IMR-90 (cell line): ENCODE data around the gene POMT1. TPM values are rescaled to one million over a fixed set of nuclear protein-coding genes. Genes with fewer than 3 reads are reported as not detected.

ENCODE experiments used
- ATAC-seq: fragments of 200-7000 bp; cut with Tn5 transposase; 2 replicates; pipeline ENCODE4 v1.9.1; 2020; ENCODE audit warnings: low read depth, mild to moderate bottlenecking, moderate library complexity
- BruUV-seq: library from RNA; stranded (reverse); fragments of 400-500 nt; replicated peaks from 2 replicates; lab custom pipeline; 2021; lab: Mats Ljungman, UMichigan
- CTCF ChIA-PET: fragments of 300-600 bp; formaldehyde crosslinking; extraction: SDS; loops from one replicate; lab custom pipeline; 2021; ENCODE audit warnings: antibody characterized with exemption; lab: Yijun Ruan, JAX
- POLR2A ChIA-PET: fragments of 300-600 bp; sonication (Branson Sonifier 250); formaldehyde crosslinking; loops from one replicate; lab custom pipeline; 2022; ENCODE audit warnings: antibody characterized with exemption; ENCODE audit not compliant: unreplicated experiment; lab: Charles Lee
- DNase-seq: peaks from one replicate; pipeline ENCODE4 v3.0.0; 2013
- H2AFZ ChIP-seq: replicated peaks from 2 replicates; pipeline ENCODE3; 2013; ENCODE audit warnings: low read length, mild to moderate bottlenecking; ENCODE audit not compliant: poor library complexity
- H2AK5ac ChIP-seq: 2 replicates; pipeline ENCODE4 v1.6.1; 2013; ENCODE audit warnings: low read depth, low read length, inconsistent platforms
- H2AK9ac ChIP-seq: replicated peaks from 2 replicates; pipeline ENCODE3; 2013; ENCODE audit warnings: mild to moderate bottlenecking, low read depth, low read length, moderate library complexity; ENCODE audit not compliant: poor library complexity
- H2BK120ac ChIP-seq: 2 replicates; pipeline ENCODE4 v1.6.1; 2013; ENCODE audit warnings: low read depth, low read length, inconsistent platforms
- H2BK15ac ChIP-seq: 3 replicates; pipeline ENCODE4 v1.6.1; 2013; ENCODE audit warnings: low read depth, low read length, inconsistent platforms
- H2BK20ac ChIP-seq: 2 replicates; pipeline ENCODE4 v1.6.1; 2013; ENCODE audit warnings: low read depth, mild to moderate bottlenecking, inconsistent platforms, low read length, moderate library complexity
- H2BK5ac ChIP-seq: 2 replicates; pipeline ENCODE4 v1.6.1; 2013; ENCODE audit warnings: mild to moderate bottlenecking, low read depth, low read length, inconsistent platforms; ENCODE audit not compliant: poor library complexity, severe bottlenecking
- H3K14ac ChIP-seq: replicated peaks from 2 replicates; pipeline ENCODE4 v1.6.1; 2013; ENCODE audit warnings: low read depth, low read length, inconsistent platforms
- H3K18ac ChIP-seq: 2 replicates; pipeline ENCODE4 v1.6.1; 2013; ENCODE audit warnings: low read depth, low read length, control low read depth
- H3K23ac ChIP-seq: 2 replicates; pipeline ENCODE4 v1.6.1; 2013; ENCODE audit warnings: low read depth, low read length, inconsistent platforms
- H3K27ac ChIP-seq: 2 replicates; pipeline ENCODE4 v1.5.1; 2013; ENCODE audit warnings: mild to moderate bottlenecking, control low read depth, low read length; ENCODE audit not compliant: insufficient read depth
- H3K27me3 ChIP-seq: 2 replicates; pipeline ENCODE4 v1.6.1; 2013; ENCODE audit warnings: low read length; ENCODE audit not compliant: control insufficient read depth, insufficient read depth
- H3K36me3 ChIP-seq: 2 replicates; pipeline ENCODE4 v1.6.1; 2013; ENCODE audit warnings: low read length, mixed read lengths; ENCODE audit not compliant: control insufficient read depth, insufficient read depth
- H3K4ac ChIP-seq: 2 replicates; pipeline ENCODE4 v1.6.1; 2013; ENCODE audit warnings: low read depth, low read length, inconsistent platforms
- H3K4me1 ChIP-seq: 2 replicates; pipeline ENCODE4 v1.6.1; 2013; ENCODE audit warnings: low read length, mixed read lengths; ENCODE audit not compliant: control insufficient read depth, insufficient read depth
- H3K4me2 ChIP-seq: 2 replicates; pipeline ENCODE4 v1.6.1; 2013; ENCODE audit warnings: low read depth, mild to moderate bottlenecking, control low read depth, low read length, moderate library complexity
- H3K4me3 ChIP-seq: 2 replicates; pipeline ENCODE4 v1.5.1; 2013; ENCODE audit warnings: low read depth, mild to moderate bottlenecking, control low read depth, low read length, moderate library complexity; ENCODE audit not compliant: insufficient read depth
- H3K56ac ChIP-seq: 2 replicates; pipeline ENCODE4 v1.6.1; 2013; ENCODE audit warnings: low read length, inconsistent platforms; ENCODE audit not compliant: insufficient read depth; ENCODE audit errors: extremely low read depth
- H3K79me1 ChIP-seq, 2 experiments: 2 replicates each; pipeline ENCODE4 v1.6.1; 2013; ENCODE audit warnings: low read length in 2 of 2, inconsistent platforms in 1 of 2, low read depth in 1 of 2
- H3K9ac ChIP-seq: 2 replicates; pipeline ENCODE4 v1.6.1; 2013; ENCODE audit warnings: low read depth, low read length, control low read depth
- H3K9me1 ChIP-seq: 2 replicates; pipeline ENCODE4 v1.6.1; 2013; ENCODE audit warnings: low read length, inconsistent platforms; ENCODE audit not compliant: insufficient read depth
- H3K9me3 ChIP-seq: 2 replicates; pipeline ENCODE4 v1.6.1; 2013; ENCODE audit warnings: low read length; ENCODE audit not compliant: control insufficient read depth, insufficient read depth
- H4K20me1 ChIP-seq: 2 replicates; pipeline ENCODE4 v1.6.1; 2013; ENCODE audit warnings: low read length, inconsistent platforms; ENCODE audit not compliant: insufficient read depth
- H4K5ac ChIP-seq: 2 replicates; pipeline ENCODE4 v1.6.1; 2013; ENCODE audit warnings: mild to moderate bottlenecking, low read depth, low read length, control low read depth
- H4K8ac ChIP-seq, 2 experiments: 2 replicates each; pipeline ENCODE4 v1.6.1; 2013; ENCODE audit warnings: low read depth in 2 of 2, low read length in 2 of 2, control low read depth in 1 of 2, inconsistent platforms in 1 of 2
- H4K91ac ChIP-seq: 2 replicates; pipeline ENCODE4 v1.6.1; 2013; ENCODE audit warnings: low read depth, low read length, inconsistent platforms; ENCODE audit not compliant: insufficient read depth
- BHLHE40 ChIP-seq: fragments of 150-350 bp; IDR thresholded peaks from 2 replicates; pipeline ENCODE4 v1.6.1; 2016; ENCODE audit warnings: mild to moderate bottlenecking, low read depth, low read length
- CEBPB ChIP-seq: IDR thresholded peaks from 2 replicates; pipeline ENCODE4 v1.6.1; 2012; ENCODE audit warnings: low read depth, low read length, improper control_type of control experiment
- ELK1 ChIP-seq: fragments of 150-350 bp; IDR thresholded peaks from 2 replicates; pipeline ENCODE4 v1.6.1; 2016; ENCODE audit warnings: low read depth, mild to moderate bottlenecking, low read length, moderate library complexity, borderline replicate concordance
- FOS ChIP-seq: fragments of 150-350 bp; IDR thresholded peaks from 2 replicates; pipeline ENCODE4 v1.6.1; 2016; ENCODE audit warnings: low read depth, low read length
- MAFK ChIP-seq: IDR thresholded peaks from 2 replicates; pipeline ENCODE4 v1.6.1; 2012; ENCODE audit warnings: low read depth, low read length, improper control_type of control experiment
- NFE2L2 ChIP-seq: fragments of 150-350 bp; IDR thresholded peaks from 2 replicates; pipeline ENCODE4 v1.6.1; 2016; ENCODE audit warnings: low read depth, mild to moderate bottlenecking, low read length
- POLR2A ChIP-seq: IDR thresholded peaks from 2 replicates; pipeline ENCODE4 v1.6.1; 2012; ENCODE audit warnings: mild to moderate bottlenecking, low read depth, low read length
- RAD21 ChIP-seq: IDR thresholded peaks from 2 replicates; pipeline ENCODE4 v1.6.1; 2012; ENCODE audit warnings: low read length, improper control_type of control experiment
- RCOR1 ChIP-seq: IDR thresholded peaks from 2 replicates; pipeline ENCODE4 v1.6.1; 2012; ENCODE audit warnings: mild to moderate bottlenecking, low read length, improper control_type of control experiment; ENCODE audit not compliant: insufficient replicate concordance
- RFX5 ChIP-seq: IDR thresholded peaks from 2 replicates; pipeline ENCODE4 v1.8.0; 2012; ENCODE audit warnings: low read depth, mild to moderate bottlenecking, low read length, moderate library complexity
- WGBS, 2 experiments: methylation state at CpG; one replicate each; pipeline versions ENCODE4 v1.1.5 to v1.1.7; 2013; ENCODE audit warnings: missing lambda C conversion rate in 2 of 2; ENCODE audit not compliant: insufficient read length in 1 of 2; ENCODE audit errors: extremely low coverage in 2 of 2; 5-methylcytosine and 5-hydroxymethylcytosine counted together
- dilution Hi-C: fragments of 300-500 bp; cut with HindIII; formaldehyde crosslinking; loops from one replicate; pipeline ENCODE4 v1.14.3; 2018; ENCODE audit warnings: low sequenced_read_pairs; ENCODE audit not compliant: unreplicated experiment
- in situ Hi-C: fragments of 300-500 bp; cut with MboI; formaldehyde crosslinking; loops from 3 replicates; pipeline ENCODE4 v1.14.3; 2019; ENCODE audit warnings: low sequenced_read_pairs, inconsistent platforms, mixed read lengths
- intact Hi-C: fragments of 100-400 bp; cut with micrococcal nuclease; formaldehyde crosslinking; loops from 2 replicates; pipeline ENCODE4 v1.10.0; 2022
- polyA plus RNA-seq, 3 experiments: library from polyadenylated mRNA; depleted of rRNA; stranded (reverse); fragments of >200 nt; gene quantifications; 2 replicates each; pipeline ENCODE4 v1.2.3, GENCODE V29; 2012; ENCODE audit warnings: low replicate concordance in 1 of 3
- total RNA-seq: library from RNA; depleted of rRNA; stranded (reverse); fragments of >200 nt; gene quantifications from 2 replicates; pipeline ENCODE4 v1.2.3, GENCODE V29; 2012
- TF ChIP-seq, protein P1 (sequence below): conservative IDR thresholded peaks from 2 replicates; pipeline ENCODE4 v1.5.1; 2012; ENCODE audit warnings: mild to moderate bottlenecking, low read depth, low read length, improper control_type of control experiment

POMT1 gene
- total and polyA plus RNA-seq, 2 of the 4 experiments (the other 2 are of a cell fraction): 24.2 to 36.5 TPM

DNA sequence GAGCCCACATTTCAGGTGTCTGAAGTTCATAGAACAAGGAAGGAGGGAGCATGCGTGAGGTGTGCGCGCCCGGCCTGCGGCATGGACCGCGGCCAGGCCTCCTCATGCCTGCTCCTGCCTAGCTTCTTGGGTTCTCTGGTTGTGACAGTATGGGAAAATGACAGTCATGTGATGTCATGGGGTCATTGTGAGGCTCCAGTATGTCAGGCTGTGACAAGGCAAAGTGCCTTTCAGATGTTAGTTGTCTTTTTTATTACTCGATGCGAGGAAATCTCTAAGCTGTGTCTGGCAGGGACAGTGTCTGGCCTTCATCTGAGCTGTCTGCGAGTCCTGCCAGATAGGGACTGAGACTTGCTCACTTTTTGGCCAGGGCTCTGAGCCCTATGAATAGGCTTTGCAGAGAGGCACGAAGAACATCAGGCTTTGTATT is 15.1 kb downstream of the POMT1 start:
- Histone ChIP-seq H3K56ac (no peak overlapping the region), H3K27me3 (no peaks in the 10 kb centered on the region), H3K9ac (no peak overlapping the region), H3K4me2 (no peak overlapping the region), H3K4ac (no peak overlapping the region), H2AK9ac (no peak overlapping the region), H4K20me1 (no peaks in the 10 kb centered on the region), H2AFZ (no peak overlapping the region), H2BK120ac (no peak overlapping the region), H3K18ac (no peak overlapping the region), H2BK20ac (no peak overlapping the region), H3K79me1 (no peaks in the 10 kb centered on the region), H2BK5ac (no peak overlapping the region), H3K14ac (no peak overlapping the region), H3K36me3 (peaks cover 83% of the 10 kb centered on the region), H3K27ac (no peak overlapping the region), H4K5ac (no peak overlapping the region), H3K9me3 (no peaks in the 10 kb centered on the region), H2BK15ac (no peak overlapping the region), H3K4me3 (no peak overlapping the region), H4K91ac (no peak overlapping the region), H4K8ac (no peak overlapping the region), H3K23ac (no peak overlapping the region), H3K4me1 (no peaks in the 10 kb centered on the region), H2AK5ac (no peak overlapping the region), H3K9me1 (no peaks in the 10 kb centered on the region)
- ATAC-seq (no peak), DNase-seq (no peak)
- 93% methylated on average over 6 of the region's 11 CpGs; no CpG with 5 or more reads in 1 of the 2 experiments for WGBS, 2 experiments
- BruUV-seq: no TSS peak
- intact Hi-C loops: no loop called here
- in situ Hi-C loops: no loop called here
- dilution Hi-C loops: no loop called here
- TF ChIP-seq RCOR1 (no peak), NFE2L2 (no peak), CEBPB (no peak), RFX5 (no peak), POLR2A (no peak), RAD21 (no peak), FOS (no peak), MAFK (no peak), ELK1 (no peak), BHLHE40 (no peak)
- TF ChIP-seq, protein P1, sequence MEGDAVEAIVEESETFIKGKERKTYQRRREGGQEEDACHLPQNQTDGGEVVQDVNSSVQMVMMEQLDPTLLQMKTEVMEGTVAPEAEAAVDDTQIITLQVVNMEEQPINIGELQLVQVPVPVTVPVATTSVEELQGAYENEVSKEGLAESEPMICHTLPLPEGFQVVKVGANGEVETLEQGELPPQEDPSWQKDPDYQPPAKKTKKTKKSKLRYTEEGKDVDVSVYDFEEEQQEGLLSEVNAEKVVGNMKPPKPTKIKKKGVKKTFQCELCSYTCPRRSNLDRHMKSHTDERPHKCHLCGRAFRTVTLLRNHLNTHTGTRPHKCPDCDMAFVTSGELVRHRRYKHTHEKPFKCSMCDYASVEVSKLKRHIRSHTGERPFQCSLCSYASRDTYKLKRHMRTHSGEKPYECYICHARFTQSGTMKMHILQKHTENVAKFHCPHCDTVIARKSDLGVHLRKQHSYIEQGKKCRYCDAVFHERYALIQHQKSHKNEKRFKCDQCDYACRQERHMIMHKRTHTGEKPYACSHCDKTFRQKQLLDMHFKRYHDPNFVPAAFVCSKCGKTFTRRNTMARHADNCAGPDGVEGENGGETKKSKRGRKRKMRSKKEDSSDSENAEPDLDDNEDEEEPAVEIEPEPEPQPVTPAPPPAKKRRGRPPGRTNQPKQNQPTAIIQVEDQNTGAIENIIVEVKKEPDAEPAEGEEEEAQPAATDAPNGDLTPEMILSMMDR: no peak
- ChIA-PET CTCF (no interaction called here), POLR2A (no interaction called here)
